Left lung (tissue), 10 donors: ENCODE results near the gene DNAL4. TPM values are rescaled to one million over a fixed set of nuclear protein-coding genes. Genes with fewer than 3 reads are reported as not detected.
A peak's percentile ranks its signal among the peaks of the same experiment; 100 is the strongest.

Source experiments
- ATAC-seq: fragments of 200-7000 bp; cut with Tn5 transposase; one replicate; pipeline ENCODE4 v1.9.1; 2020; ENCODE audit warnings: moderate library complexity
- DNase-seq, 4 donors: peaks; one replicate each; pipeline ENCODE4 v3.0.0-alpha.2; 2013 to 2020
- H3K27ac ChIP-seq, 2 donors: fragments of 200-600 bp; sonication (generic) in 1 of 2; one replicate each; pipeline versions ENCODE4 v1.5.0 to v1.8.0; 2020 to 2021
- H3K27me3 ChIP-seq, 2 donors: fragments of 200-600 bp; sonication (generic) in 1 of 2; one replicate each; pipeline versions ENCODE4 v1.5.0 to v1.8.0; 2020 to 2021
- H3K36me3 ChIP-seq, 2 donors: fragments of 200-600 bp; sonication (generic) in 1 of 2; one replicate each; pipeline versions ENCODE4 v1.5.0 to v1.8.0; 2020 to 2021
- H3K4me1 ChIP-seq, 2 donors: fragments of 200-600 bp; one replicate each; pipeline ENCODE4 v1.8.0; 2021
- H3K4me3 ChIP-seq, 2 donors: fragments of 200-600 bp; sonication (generic) in 1 of 2; one replicate each; pipeline versions ENCODE4 v1.5.0 to v1.8.0; 2020 to 2021; ENCODE audit warnings: mild to moderate bottlenecking in 1 of 2
- H3K9me3 ChIP-seq, 2 donors: fragments of 200-600 bp; sonication (generic) in 1 of 2; one replicate each; pipeline versions ENCODE4 v1.5.0 to v1.8.0; 2020 to 2021
- CTCF ChIP-seq, 2 donors: fragments of 200-600 bp; sonication (generic) in 1 of 2; IDR thresholded peaks; one replicate each; pipeline versions ENCODE4 v1.5.0 to v1.8.0; 2021; ENCODE audit warnings: antibody characterized with exemption in 2 of 2
- intact Hi-C, 2 donors: fragments of 100-400 bp; cut with DNase I; formaldehyde crosslinking; loops; one replicate each; pipeline versions ENCODE4 v1.11.2 to v1.14.2; 2022
- polyA plus RNA-seq, 6 donors: library from polyadenylated mRNA; unstranded; fragments of 120-200 nt; gene quantifications; one replicate each; pipeline ENCODE4 v1.2.1, GENCODE V29; 2013; ENCODE audit not compliant: insufficient read length in 6 of 6
- total RNA-seq, 2 donors: library from RNA; stranded (reverse); fragmentation: NEBNext Ultra II Directional; extraction: Animal tissue kit (Norgen Biotek cat#: 25700); gene quantifications; one replicate each; pipeline ENCODE4 v1.2.1, GENCODE V29; 2021
- donor health status: DM: no; HTN: yes; CAD: no.
- donor health status: DM: no; HTN: no; CAD: no.

Gene DNAL4
- total and polyA plus RNA-seq, 8 donors, result 16.3 to 36.4 (median 34.0) TPM

- no peaks in the 10 kb centered on the region for H3K36me3 ChIP-seq
- TF ChIP-seq CTCF (IDR thresholded peaks at IDR 0.05), result no peak
- ATAC-seq (no peak), DNase-seq (no peak)
- no peak overlapping the region for H3K4me3 ChIP-seq
- no peak overlapping the region for H3K27ac ChIP-seq
- intact Hi-C loops, result no loop called here
- peaks cover 0 to 58% of the 10 kb centered on the region in 2 donors for H3K27me3 ChIP-seq
- peaks cover 0 to under 1% of the 10 kb centered on the region in 2 donors for H3K4me1 ChIP-seq
- H3K9me3 ChIP-seq, result no peaks in the 10 kb centered on the region
Observed at GRCh38 chr22:38798496-38798895, 4.6 kb upstream of the DNAL4 start.

- Histone ChIP-seq H3K4me3 (no peak overlapping the region), H3K27ac (no peak overlapping the region), H3K27me3 (peaks cover 0 to 44% of the 10 kb centered on the region in 2 donors), H3K36me3 (no peaks in the 10 kb centered on the region), H3K9me3 (no peaks in the 10 kb centered on the region), H3K4me1 (peaks cover 3 to 7% of the 10 kb centered on the region in 2 donors)
- intact Hi-C loops, result no loop called here
- DNase-seq (no peak), ATAC-seq (no peak)
- no peak for TF ChIP-seq CTCF (IDR thresholded peaks at IDR 0.05)
Observed at GRCh38 chr22:38796262-38796957, 2.5 kb upstream of the DNAL4 start.

GRCh38 chr22:38795569-38795968 is 1.6 kb upstream of the DNAL4 start:
- intact Hi-C loops, result no loop called here
- ATAC-seq (no peak), DNase-seq (no peak)
- Histone ChIP-seq H3K27ac (no peak overlapping the region), H3K36me3 (peaks cover 0 to 3% of the 10 kb centered on the region in 2 donors), H3K9me3 (no peaks in the 10 kb centered on the region), H3K27me3 (peaks cover 0 to 41% of the 10 kb centered on the region in 2 donors), H3K4me3 (no peak overlapping the region), H3K4me1 (peaks cover 3 to 7% of the 10 kb centered on the region in 2 donors)
- TF ChIP-seq CTCF (IDR thresholded peaks at IDR 0.05), result no peak

GRCh38 chr22:38793317-38793716 is 626 bp downstream of the DNAL4 start:
- TF ChIP-seq CTCF (IDR thresholded peaks at IDR 0.05), result no peak
- Histone ChIP-seq H3K4me3 (peak overlapping the region; percentile 74 to 77), H3K27ac (peak overlapping the region; percentile 73 to 84), H3K36me3 (peaks cover 0 to 11% of the 10 kb centered on the region in 2 donors), H3K4me1 (peaks cover 3 to 16% of the 10 kb centered on the region in 2 donors), H3K27me3 (peaks cover 0 to 29% of the 10 kb centered on the region in 2 donors), H3K9me3 (no peaks in the 10 kb centered on the region)
- intact Hi-C loops, result no loop called here
- ATAC-seq, result no peak
- no peak for DNase-seq

- peak overlapping the region in 1 of 2 donors; percentile 84 for H3K27ac ChIP-seq
Observed at GRCh38 chr22:38792833-38793232, 1.1 kb downstream of the DNAL4 start.

More at GRCh38 chr22:38792833-38793232, 1.1 kb downstream of the DNAL4 start:
- H3K27me3 ChIP-seq, result peaks cover 0 to 25% of the 10 kb centered on the region in 2 donors
- intact Hi-C loops, result no loop called here
- peaks cover 7 to 21% of the 10 kb centered on the region in 2 donors for H3K4me1 ChIP-seq
- peak overlapping the region in 1 of 2 donors; percentile 77 for H3K4me3 ChIP-seq
- peaks cover 0 to 11% of the 10 kb centered on the region in 2 donors for H3K36me3 ChIP-seq
- TF ChIP-seq CTCF (IDR thresholded peaks at IDR 0.05), result no peak
- ATAC-seq, result no peak
- no peaks in the 10 kb centered on the region for H3K9me3 ChIP-seq
- DNase-seq, result no peak
